Effector memory CD4-positive, alpha-beta T cell (primary cell): ENCODE data around the gene ZNF488.

ENCODE experiments used
- DNase-seq, 3 donors: peaks; one replicate each; pipeline ENCODE4 v3.0.0-alpha.2; 2020
- H3K27ac ChIP-seq: 2 replicates; pipeline ENCODE4 v1.7.0; 2013; ENCODE audit warnings: mild to moderate bottlenecking, low read length, moderate library complexity; ENCODE audit not compliant: insufficient read depth, poor library complexity, severe bottlenecking
- H3K27me3 ChIP-seq: replicated peaks from 2 replicates; pipeline ENCODE4 v1.7.0; 2013; ENCODE audit warnings: mild to moderate bottlenecking, low read length; ENCODE audit not compliant: insufficient read depth, control insufficient read depth, poor library complexity, severe bottlenecking
- H3K36me3 ChIP-seq: 2 replicates; pipeline ENCODE4 v1.7.0; 2013; ENCODE audit warnings: mild to moderate bottlenecking, low read length, moderate library complexity; ENCODE audit not compliant: control insufficient read depth, insufficient read depth
- H3K4me1 ChIP-seq: 2 replicates; pipeline ENCODE4 v1.7.0; 2013; ENCODE audit warnings: low read length, mild to moderate bottlenecking; ENCODE audit not compliant: control insufficient read depth, insufficient read depth, poor library complexity, severe bottlenecking
- H3K4me3 ChIP-seq: 2 replicates; pipeline ENCODE4 v1.7.0; 2013; ENCODE audit warnings: low read length, low read depth, mild to moderate bottlenecking; ENCODE audit not compliant: insufficient read depth, poor library complexity, severe bottlenecking
- H3K9me3 ChIP-seq: 2 replicates; pipeline ENCODE4 v1.7.0; 2013; ENCODE audit warnings: mild to moderate bottlenecking, low read length, moderate library complexity; ENCODE audit not compliant: control insufficient read depth

The ZNF488 gene

GRCh38 chr10:47322300-47323061 is 61.6 kb downstream of the ZNF488 start, which contains the start of gene GDF2:
Gene GDF2 (plus strand): TSS chr10:47322454. CDS start chr10:47322669, 215 bp downstream.
- H3K36me3 ChIP-seq = no peaks in the 10 kb centered on the region
- H3K9me3 ChIP-seq = no peaks in the 10 kb centered on the region
- H3K4me1 ChIP-seq = no peaks in the 10 kb centered on the region
- no peaks in the 10 kb centered on the region for H3K27me3 ChIP-seq
- DNase-seq = no peak
- no peak within 1 kb of the TSS for H3K27ac ChIP-seq
- no peak within 1 kb of the TSS for H3K4me3 ChIP-seq

GRCh38 chr10:47321521-47322195 is 62.4 kb downstream of the ZNF488 start:
- Histone ChIP-seq H3K9me3 (no peaks in the 10 kb centered on the region), H3K27ac (no peak overlapping the region), H3K27me3 (no peaks in the 10 kb centered on the region), H3K36me3 (no peaks in the 10 kb centered on the region), H3K4me3 (no peak overlapping the region), H3K4me1 (no peaks in the 10 kb centered on the region)
- no peak for DNase-seq

- DNase-seq = no peak
- Histone ChIP-seq H3K4me3 (no peak overlapping the region), H3K36me3 (no peaks in the 10 kb centered on the region), H3K4me1 (no peaks in the 10 kb centered on the region), H3K27ac (no peak overlapping the region), H3K27me3 (no peaks in the 10 kb centered on the region), H3K9me3 (no peaks in the 10 kb centered on the region)
Observed at GRCh38 chr10:47320812-47321211, 63.3 kb downstream of the ZNF488 start.

- Histone ChIP-seq H3K27me3 (no peaks in the 10 kb centered on the region), H3K27ac (no peak overlapping the region), H3K9me3 (no peaks in the 10 kb centered on the region), H3K4me3 (no peak overlapping the region), H3K36me3 (no peaks in the 10 kb centered on the region), H3K4me1 (no peaks in the 10 kb centered on the region)
- no peak for DNase-seq
Observed at GRCh38 chr10:47319784-47320183, 64.3 kb downstream of the ZNF488 start.

- no peak for DNase-seq
- H3K36me3 ChIP-seq = no peaks in the 10 kb centered on the region
- no peaks in the 10 kb centered on the region for H3K27me3 ChIP-seq
- H3K9me3 ChIP-seq = no peaks in the 10 kb centered on the region
- H3K4me3 ChIP-seq = no peak overlapping the region
- no peak overlapping the region for H3K27ac ChIP-seq
- no peaks in the 10 kb centered on the region for H3K4me1 ChIP-seq
Observed at GRCh38 chr10:47318706-47319105, 65.4 kb downstream of the ZNF488 start.

- H3K9me3 ChIP-seq = no peaks in the 10 kb centered on the region
- no peak overlapping the region for H3K4me3 ChIP-seq
- no peak for DNase-seq
- no peak overlapping the region for H3K27ac ChIP-seq
- H3K27me3 ChIP-seq = no peaks in the 10 kb centered on the region
- H3K36me3 ChIP-seq = no peaks in the 10 kb centered on the region
- H3K4me1 ChIP-seq = no peaks in the 10 kb centered on the region
Observed at GRCh38 chr10:47317251-47317650, 66.8 kb downstream of the ZNF488 start.

GRCh38 chr10:47316131-47316530 is 68.0 kb downstream of the ZNF488 start:
- Histone ChIP-seq H3K27ac (no peak overlapping the region), H3K36me3 (no peaks in the 10 kb centered on the region), H3K4me1 (peaks cover 1% of the 10 kb centered on the region), H3K4me3 (no peak overlapping the region), H3K27me3 (no peaks in the 10 kb centered on the region), H3K9me3 (no peaks in the 10 kb centered on the region)
- no peak for DNase-seq
